B cell (primary cell): ENCODE data around the gene SPATA2L. TPM values are rescaled to one million over a fixed set of nuclear protein-coding genes. Genes with fewer than 3 reads are reported as not detected.

Experiments
- ATAC-seq: fragments of 200-7000 bp; cut with Tn5 transposase; one replicate; pipeline ENCODE4 v1.10.0; 2021; ENCODE audit warnings: low read depth, mild to moderate bottlenecking, moderate number of reproducible peaks, moderate library complexity
- CTCF ChIA-PET: fragments of 350-600 bp; sonication (Branson Sonifier 250); formaldehyde crosslinking; loops from one replicate; lab custom pipeline; 2021; ENCODE audit warnings: antibody characterized with exemption, inconsistent platforms; lab: Charles Lee
- POLR2A ChIA-PET: fragments of 350-600 bp; sonication (Branson Sonifier 250); formaldehyde crosslinking; loops from one replicate; lab custom pipeline; 2021; ENCODE audit warnings: antibody characterized with exemption; lab: Charles Lee
- DNase-seq: peaks from one replicate; pipeline ENCODE4 v3.0.0; 2013
- H2AFZ ChIP-seq: 2 replicates; pipeline ENCODE4 v1.6.1; 2012; ENCODE audit warnings: mild to moderate bottlenecking, low read depth, low read length; ENCODE audit not compliant: insufficient read depth, poor library complexity, severe bottlenecking
- H3K27ac ChIP-seq, 2 donors: 1 replicate in 1 of 2; 2 replicates in 1 of 2; pipeline ENCODE4 v1.5.1; 2012 to 2013; ENCODE audit warnings: low read length in 2 of 2, mild to moderate bottlenecking in 2 of 2, moderate library complexity in 1 of 2
- H3K27me3 ChIP-seq, 4 experiments: fragments of 200-600 bp in 1 of 4; sonication (generic) in 1 of 4; replicated peaks in 1 of 4; 1 replicate in 2 of 4; 2 replicates in 2 of 4; pipeline versions ENCODE4 v1.6.1 to v1.7.0; 2013 to 2016; ENCODE audit warnings: low read length in 3 of 4, mild to moderate bottlenecking in 2 of 4, mixed read lengths in 1 of 4, moderate library complexity in 1 of 4; ENCODE audit not compliant: insufficient read depth in 4 of 4, control insufficient read depth in 3 of 4; ENCODE audit errors: control extremely low read depth in 1 of 4
- H3K36me3 ChIP-seq, 2 experiments: replicated peaks in 1 of 2; 1 replicate in 1 of 2; 2 replicates in 1 of 2; pipeline versions ENCODE4 v1.6.1 to v1.7.1; 2013; ENCODE audit warnings: low read length in 1 of 2; ENCODE audit not compliant: insufficient read depth in 2 of 2, control insufficient read depth in 1 of 2; ENCODE audit errors: control extremely low read depth in 1 of 2, extremely low read depth in 1 of 2
- H3K4me1 ChIP-seq, 2 donors: fragments of 200-600 bp in 1 of 2; sonication (generic) in 1 of 2; 1 replicate in 1 of 2; 2 replicates in 1 of 2; pipeline versions ENCODE4 v1.5.1 to v1.6.1; 2013 to 2017; ENCODE audit warnings: low read length in 2 of 2; ENCODE audit not compliant: control insufficient read depth in 2 of 2, insufficient read depth in 2 of 2
- H3K4me2 ChIP-seq: replicated peaks from 2 replicates; pipeline ENCODE3; 2012; ENCODE audit warnings: mild to moderate bottlenecking, low read depth, low read length; ENCODE audit not compliant: poor library complexity, severe bottlenecking
- H3K4me3 ChIP-seq, 5 experiments: fragments of 200-600 bp in 1 of 5; sonication (generic) in 1 of 5; 1 replicate in 3 of 5; 2 replicates in 2 of 5; pipeline versions ENCODE4 v1.5.1 to v1.7.0; 2011 to 2016; ENCODE audit warnings: low read length in 4 of 5, mild to moderate bottlenecking in 4 of 5, low read depth in 2 of 5, control low read depth in 1 of 5, moderate library complexity in 1 of 5; ENCODE audit not compliant: insufficient read depth in 1 of 5; ENCODE audit errors: control extremely low read depth in 1 of 5, extremely low read depth in 1 of 5
- H3K79me2 ChIP-seq: fragments of 200-600 bp; sonication (generic); one replicate; pipeline ENCODE4 v1.6.0; 2016; ENCODE audit warnings: low read length; ENCODE audit not compliant: control insufficient read depth, insufficient read depth
- H3K9ac ChIP-seq: fragments of 200-600 bp; sonication (generic); 2 replicates; pipeline ENCODE4 v1.6.1; 2017; ENCODE audit warnings: mild to moderate bottlenecking, low read length, moderate library complexity
- H3K9me3 ChIP-seq, 3 donors: one replicate each; pipeline versions ENCODE4 v1.6.1 to v1.7.1; 2013; ENCODE audit warnings: low read length in 2 of 3; ENCODE audit not compliant: control insufficient read depth in 2 of 3, insufficient read depth in 1 of 3; ENCODE audit errors: control extremely low read depth in 1 of 3
- H4K20me1 ChIP-seq: 2 replicates; pipeline ENCODE4 v1.6.0; 2012; ENCODE audit warnings: mild to moderate bottlenecking, low read length; ENCODE audit not compliant: insufficient read depth, control insufficient read depth, poor library complexity, severe bottlenecking
- H3K27ac Mint-ChIP-seq: one replicate; pipeline ENCODE4 v1.8.0; 2021; ENCODE audit warnings: mixed read lengths
- H3K27me3 Mint-ChIP-seq: one replicate; pipeline ENCODE4 v1.8.0; 2021; ENCODE audit warnings: mixed read lengths
- H3K4me1 Mint-ChIP-seq: one replicate; pipeline ENCODE4 v1.8.0; 2021; ENCODE audit warnings: mixed read lengths
- H3K4me3 Mint-ChIP-seq: one replicate; pipeline ENCODE4 v1.8.0; 2021; ENCODE audit warnings: mixed read lengths
- H3K9me3 Mint-ChIP-seq: one replicate; pipeline ENCODE4 v1.8.0; 2022; ENCODE audit warnings: mixed read lengths; ENCODE audit not compliant: insufficient read depth
- EZH2 ChIP-seq: IDR thresholded peaks from 2 replicates; pipeline ENCODE4 v1.6.1; 2012; ENCODE audit warnings: borderline replicate concordance, low read depth, mild to moderate bottlenecking, moderate library complexity, low read length; ENCODE audit not compliant: insufficient read depth, poor library complexity, severe bottlenecking
- WGBS: methylation state at CpG from one replicate; pipeline ENCODE4 v1.1.5; 2013; ENCODE audit warnings: missing lambda C conversion rate; ENCODE audit not compliant: insufficient coverage; 5-methylcytosine and 5-hydroxymethylcytosine counted together
- intact Hi-C: fragments of 100-400 bp; cut with micrococcal nuclease; formaldehyde crosslinking; loops from one replicate; pipeline ENCODE4 v1.10.0; 2022
- polyA plus RNA-seq: library from polyadenylated mRNA; depleted of rRNA; stranded (reverse); fragments of >200 nt; gene quantifications from 2 replicates; pipeline ENCODE4 v1.2.3, GENCODE V29; 2012
- total RNA-seq, 2 donors: library from RNA; stranded (reverse); fragments of 120-200 nt in 1 of 2; gene quantifications; 1 replicate in 1 of 2; 2 replicates in 1 of 2; pipeline versions ENCODE4 v1.2.3 to v1.2.4, GENCODE V29; 2013 to 2022
- TF ChIP-seq, protein P1 (sequence below): fragments of 200-600 bp; IDR thresholded peaks from one replicate; pipeline ENCODE4 v1.8.0; 2022; ENCODE audit warnings: antibody characterized with exemption, mild to moderate bottlenecking

SPATA2L gene
- total and polyA plus RNA-seq, 2 donors (not counting 1 experiment from before 2014, with no cell fraction given) = 16.4 to 32.1 TPM

DNA sequence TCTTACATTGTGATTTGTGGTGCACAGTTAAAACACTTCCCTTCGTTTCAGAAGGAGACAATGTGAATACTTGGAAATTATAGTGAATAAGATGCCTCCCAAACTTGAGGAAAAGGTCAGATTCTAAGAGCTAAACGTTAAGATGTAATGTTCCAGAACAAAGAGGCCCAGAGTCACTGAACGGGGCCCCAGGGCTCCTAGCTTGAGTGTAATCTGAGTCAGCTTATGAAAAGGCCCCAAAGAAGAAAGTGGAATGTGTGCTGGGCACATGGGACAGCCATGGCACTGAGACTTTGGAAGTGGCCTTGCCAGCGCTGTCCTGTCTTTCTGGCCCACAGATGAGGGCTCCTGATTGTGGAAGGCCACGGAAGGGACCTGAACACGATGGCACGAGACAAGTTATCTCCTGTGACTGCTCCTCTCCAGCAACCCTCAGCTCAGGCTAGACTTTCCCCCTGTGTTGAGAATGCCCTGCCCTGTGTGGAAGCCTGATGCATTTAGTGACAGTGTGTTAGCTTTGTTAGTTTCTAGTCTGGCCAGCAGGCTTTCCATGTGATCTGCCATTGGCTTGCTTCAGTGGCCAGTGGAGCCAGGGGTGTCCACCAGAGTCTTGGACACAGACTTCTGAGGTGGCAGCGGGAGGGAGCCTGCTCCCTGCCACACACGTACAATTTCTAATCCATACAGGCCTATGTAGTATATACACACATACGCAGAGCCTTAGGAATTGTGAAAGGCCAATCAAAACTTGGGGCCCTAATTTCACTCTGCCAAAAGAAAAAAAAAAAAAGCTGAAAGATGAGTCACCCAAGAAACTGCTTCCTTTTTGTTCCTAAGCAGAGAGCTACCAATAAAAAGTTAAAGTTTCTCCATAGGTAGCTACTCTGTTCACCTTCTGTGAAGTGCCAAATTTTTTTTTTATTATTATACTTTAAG is 30.7 kb downstream of the SPATA2L start:
- ChIA-PET CTCF (interaction anchor here (1.4 kb wide), 1 partner anchor 15 kb away, joined by 3 read pairs; no protein-coding TSS in a partner anchor), POLR2A (no interaction called here)
- Histone ChIP-seq H3K4me1 (no peaks in the 10 kb centered on the region), H3K4me2 (no peak overlapping the region), H4K20me1 (no peaks in the 10 kb centered on the region), H3K27ac (no peak overlapping the region), H3K79me2 (no peaks in the 10 kb centered on the region), H2AFZ (no peak overlapping the region), H3K9me3 (peaks cover 0 to 3% (median 0%) of the 10 kb centered on the region in 3 donors), H3K4me3 (no peak overlapping the region), H3K9ac (no peak overlapping the region), H3K27me3 (no peaks in the 10 kb centered on the region), H3K36me3 (no peaks in the 10 kb centered on the region)
- intact Hi-C loops = no loop called here
- Mint-ChIP-seq H3K27ac (no peak overlapping the region), H3K4me3 (no peak overlapping the region), H3K9me3 (no peaks in the 10 kb centered on the region), H3K4me1 (peaks cover 3% of the 10 kb centered on the region), H3K27me3 (no peaks in the 10 kb centered on the region)
- ATAC-seq (no peak), DNase-seq (no peak)
- WGBS = 96% methylated on average over 10 of the region's 10 CpGs
- TF ChIP-seq EZH2 = no peak

GRCh38 chr16:89669755-89670154 is 31.8 kb downstream of the SPATA2L start:
- H2AFZ ChIP-seq = no peak overlapping the region
- no peaks in the 10 kb centered on the region for H3K36me3 ChIP-seq
- no peak for TF ChIP-seq EZH2
- TF ChIP-seq, protein P1, sequence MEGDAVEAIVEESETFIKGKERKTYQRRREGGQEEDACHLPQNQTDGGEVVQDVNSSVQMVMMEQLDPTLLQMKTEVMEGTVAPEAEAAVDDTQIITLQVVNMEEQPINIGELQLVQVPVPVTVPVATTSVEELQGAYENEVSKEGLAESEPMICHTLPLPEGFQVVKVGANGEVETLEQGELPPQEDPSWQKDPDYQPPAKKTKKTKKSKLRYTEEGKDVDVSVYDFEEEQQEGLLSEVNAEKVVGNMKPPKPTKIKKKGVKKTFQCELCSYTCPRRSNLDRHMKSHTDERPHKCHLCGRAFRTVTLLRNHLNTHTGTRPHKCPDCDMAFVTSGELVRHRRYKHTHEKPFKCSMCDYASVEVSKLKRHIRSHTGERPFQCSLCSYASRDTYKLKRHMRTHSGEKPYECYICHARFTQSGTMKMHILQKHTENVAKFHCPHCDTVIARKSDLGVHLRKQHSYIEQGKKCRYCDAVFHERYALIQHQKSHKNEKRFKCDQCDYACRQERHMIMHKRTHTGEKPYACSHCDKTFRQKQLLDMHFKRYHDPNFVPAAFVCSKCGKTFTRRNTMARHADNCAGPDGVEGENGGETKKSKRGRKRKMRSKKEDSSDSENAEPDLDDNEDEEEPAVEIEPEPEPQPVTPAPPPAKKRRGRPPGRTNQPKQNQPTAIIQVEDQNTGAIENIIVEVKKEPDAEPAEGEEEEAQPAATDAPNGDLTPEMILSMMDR = no peak
- no peaks in the 10 kb centered on the region for H4K20me1 ChIP-seq
- H3K27ac ChIP-seq = no peak overlapping the region
- DNase-seq (no peak), ATAC-seq (no peak)
- no peaks in the 10 kb centered on the region for H3K79me2 ChIP-seq
- intact Hi-C loops = no loop called here
- ChIA-PET POLR2A (no interaction called here), CTCF (interaction anchor here (1.4 kb wide), 1 partner anchor 14 kb away, joined by 3 read pairs; no protein-coding TSS in a partner anchor)
- Mint-ChIP-seq H3K4me1 (peaks cover 3% of the 10 kb centered on the region), H3K4me3 (no peak overlapping the region), H3K9me3 (no peaks in the 10 kb centered on the region), H3K27me3 (no peaks in the 10 kb centered on the region), H3K27ac (no peak overlapping the region)
- 90% methylated on average over 13 of the region's 13 CpGs for WGBS
- no peak overlapping the region for H3K4me3 ChIP-seq
- H3K27me3 ChIP-seq = no peaks in the 10 kb centered on the region
- peaks cover 0 to 3% (median 0%) of the 10 kb centered on the region in 3 donors for H3K9me3 ChIP-seq
- H3K4me1 ChIP-seq = no peaks in the 10 kb centered on the region
- no peak overlapping the region for H3K9ac ChIP-seq
- no peak overlapping the region for H3K4me2 ChIP-seq
